OCI-LY3 (cell line): ENCODE measurements around the gene MARVELD3.

ENCODE experiments used
- H2AFZ ChIP-seq: fragments of 200-600, 300-600 bp; shearing (Covaris generic); 2 replicates; pipeline ENCODE4 v1.6.0; 2014; ENCODE audit warnings: antibody characterized with exemption, low read depth, low read length
- H3K27ac ChIP-seq: fragments of 200-600, 300-600 bp; sonication (generic); 2 replicates; pipeline ENCODE4 v1.5.1; 2014; ENCODE audit warnings: mild to moderate bottlenecking, low read length, moderate library complexity, mixed read lengths
- H3K27me3 ChIP-seq: fragments of 200-600, 300-600 bp; sonication (generic); 2 replicates; pipeline ENCODE4 v1.6.1; 2014; ENCODE audit warnings: low read depth, low read length, mixed read lengths
- H3K36me3 ChIP-seq: fragments of 200-600, 300-600 bp; sonication (generic); replicated peaks from 2 replicates; pipeline ENCODE3; 2014; ENCODE audit warnings: low read depth, low read length, mixed read lengths
- H3K4me1 ChIP-seq: fragments of 300-600, 200-600 bp; sonication (generic); 2 replicates; pipeline ENCODE4 v1.6.1; 2014; ENCODE audit warnings: low read length, mixed read lengths
- H3K4me2 ChIP-seq: fragments of 200-600, 300-600 bp; sonication (generic); 2 replicates; pipeline ENCODE4 v1.6.1; 2014; ENCODE audit warnings: low read length, mixed read lengths
- H3K4me3 ChIP-seq: fragments of 300-600, 200-600 bp; sonication (generic); 2 replicates; pipeline ENCODE4 v1.5.1; 2014; ENCODE audit warnings: antibody characterized with exemption, mild to moderate bottlenecking, low read length, moderate library complexity
- H3K79me2 ChIP-seq: fragments of 300-600, 200-600 bp; shearing (Covaris generic); 2 replicates; pipeline ENCODE4 v1.6.1; 2014; ENCODE audit warnings: mild to moderate bottlenecking, low read length, mixed read lengths
- H3K9ac ChIP-seq: fragments of 300-600, 200-600 bp; shearing (Covaris generic); 2 replicates; pipeline ENCODE4 v1.6.0; 2014; ENCODE audit warnings: mild to moderate bottlenecking, low read length, moderate library complexity
- H3K9me3 ChIP-seq: fragments of 200-600, 300-600 bp; shearing (Covaris generic); 2 replicates; pipeline ENCODE4 v1.6.1; 2014; ENCODE audit warnings: low read length, mixed read lengths; ENCODE audit not compliant: insufficient read depth
- H4K20me1 ChIP-seq: fragments of 200-600, 300-600 bp; sonication (generic); 2 replicates; pipeline ENCODE4 v1.6.1; 2016; ENCODE audit warnings: low read length, mixed read lengths; ENCODE audit not compliant: insufficient read depth
- CTCF ChIP-seq: fragments of 200-600, 300-600 bp; sonication (generic); IDR thresholded peaks from 2 replicates; pipeline ENCODE4 v1.5.1; 2014; ENCODE audit warnings: antibody characterized with exemption, low read length, low read depth
- EZH2phosphoT487 ChIP-seq: fragments of 200-600 bp; shearing (Covaris generic); IDR thresholded peaks from 2 replicates; pipeline ENCODE4 v1.6.1; 2018; ENCODE audit warnings: antibody characterized with exemption, mixed run types, low read depth

Gene MARVELD3

GRCh38 chr16:71649704-71650103 lies 23.7 kb downstream of the MARVELD3 start:
- no peaks in the 10 kb centered on the region for H4K20me1 ChIP-seq
- TF ChIP-seq CTCF (no peak), EZH2phosphoT487 (no peak)
- H2AFZ ChIP-seq = no peak overlapping the region
- peaks cover 7% of the 10 kb centered on the region for H3K36me3 ChIP-seq
- no peaks in the 10 kb centered on the region for H3K4me1 ChIP-seq
- no peak overlapping the region for H3K4me2 ChIP-seq
- H3K79me2 ChIP-seq = no peaks in the 10 kb centered on the region
- H3K9me3 ChIP-seq = no peaks in the 10 kb centered on the region
- no peak overlapping the region for H3K9ac ChIP-seq
- no peaks in the 10 kb centered on the region for H3K27me3 ChIP-seq
- H3K4me3 ChIP-seq = no peak overlapping the region
- no peak overlapping the region for H3K27ac ChIP-seq

- TF ChIP-seq CTCF = no peak
- TF ChIP-seq EZH2phosphoT487 = no peak
- H3K36me3 ChIP-seq = peaks cover 16% of the 10 kb centered on the region
Measured at GRCh38 chr16:71658771-71659170, 32.8 kb downstream of the MARVELD3 start.

GRCh38 chr16:71659471-71659870 lies 33.5 kb downstream of the MARVELD3 start:
- Histone ChIP-seq H3K9ac (no peak overlapping the region), H3K27me3 (no peaks in the 10 kb centered on the region), H3K36me3 (peaks cover 13% of the 10 kb centered on the region), H3K4me1 (no peaks in the 10 kb centered on the region), H2AFZ (no peak overlapping the region), H3K9me3 (no peaks in the 10 kb centered on the region), H3K79me2 (no peaks in the 10 kb centered on the region), H4K20me1 (no peaks in the 10 kb centered on the region), H3K4me2 (no peak overlapping the region), H3K27ac (no peak overlapping the region), H3K4me3 (no peak overlapping the region)
- TF ChIP-seq EZH2phosphoT487 = no peak
- TF ChIP-seq CTCF = no peak

More at GRCh38 chr16:71658771-71659170, 32.8 kb downstream of the MARVELD3 start:
- H3K4me1 ChIP-seq = no peaks in the 10 kb centered on the region
- no peak overlapping the region for H3K4me3 ChIP-seq
- no peak overlapping the region for H2AFZ ChIP-seq
- H3K4me2 ChIP-seq = no peak overlapping the region
- H3K9me3 ChIP-seq = no peaks in the 10 kb centered on the region
- no peaks in the 10 kb centered on the region for H3K79me2 ChIP-seq
- no peaks in the 10 kb centered on the region for H4K20me1 ChIP-seq
- no peaks in the 10 kb centered on the region for H3K27me3 ChIP-seq
- H3K9ac ChIP-seq = no peak overlapping the region
- H3K27ac ChIP-seq = no peak overlapping the region

GRCh38 chr16:71666264-71666663 lies 40.3 kb downstream of the MARVELD3 start:
- Histone ChIP-seq H3K4me1 (no peaks in the 10 kb centered on the region), H3K4me3 (no peak overlapping the region), H3K9me3 (no peaks in the 10 kb centered on the region), H3K27me3 (no peaks in the 10 kb centered on the region), H2AFZ (no peak overlapping the region), H3K9ac (no peak overlapping the region), H4K20me1 (no peaks in the 10 kb centered on the region), H3K27ac (no peak overlapping the region), H3K4me2 (no peak overlapping the region), H3K36me3 (peaks cover 6% of the 10 kb centered on the region), H3K79me2 (no peaks in the 10 kb centered on the region)
- TF ChIP-seq CTCF = no peak
- TF ChIP-seq EZH2phosphoT487 = no peak
